ENCODE measurements around the gene AP1G2.

DNA sequence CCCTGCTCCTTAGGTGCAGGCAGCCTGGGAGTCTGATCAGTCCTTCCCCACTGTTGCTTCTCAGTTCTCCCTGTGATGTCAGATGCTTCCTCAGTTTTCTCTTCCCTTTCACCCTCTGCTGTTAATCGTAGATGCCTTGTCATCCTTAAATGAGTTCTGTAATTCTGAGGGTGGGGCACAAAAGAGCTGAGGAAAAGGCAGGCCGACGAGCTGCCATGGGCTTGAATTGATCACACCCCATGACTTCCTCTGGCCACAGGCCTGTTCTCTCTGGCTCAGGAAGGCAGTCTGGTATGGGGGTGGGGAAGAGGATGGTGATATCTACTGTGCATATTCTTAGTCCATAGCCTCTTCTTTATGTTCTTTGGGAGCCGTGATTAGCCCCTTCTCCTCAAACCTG lies 5.2 kb upstream of the AP1G2 start:
- no peak for TF ChIP-seq CTCF (IDR thresholded peaks at IDR 0.05 in 2 of 3, conservative IDR thresholded peaks at IDR 0.05 in 1 of 3; ENCODE audit: borderline replicate concordance in 1 of 3, insufficient read depth in 1 of 3, low read depth in 2 of 3, low read length in 2 of 3)
- TF ChIP-seq EGR1 (IDR thresholded peaks at IDR 0.05; ENCODE audit: low read depth) = no peak
- no peak for TF ChIP-seq ZNF274 (IDR thresholded peaks at IDR 0.05; ENCODE audit: low read depth, low read length)
- no peak for TF ChIP-seq EZH2 (IDR thresholded peaks at IDR 0.05)
- TF ChIP-seq MAX (IDR thresholded peaks at IDR 0.05) = no peak
- TF ChIP-seq YY1 (IDR thresholded peaks at IDR 0.05; ENCODE audit: extremely low read depth, insufficient replicate concordance, low read depth, low read length) = no peak
- no peak for TF ChIP-seq FOSL1 (IDR thresholded peaks at IDR 0.05; ENCODE audit: low read depth)
- TF ChIP-seq POLR2A (IDR thresholded peaks at IDR 0.05; ENCODE audit: borderline replicate concordance, extremely low read depth, insufficient read depth, insufficient read length) = no peak
- TF ChIP-seq POLR2AphosphoS5 (IDR thresholded peaks at IDR 0.05; ENCODE audit: low read depth, low read length) = no peak
- no peak for TF ChIP-seq REST (IDR thresholded peaks at IDR 0.05; ENCODE audit: low read depth)
- no peak for TF ChIP-seq JUND (IDR thresholded peaks at IDR 0.05)
